ENCODE results near the gene SPRYD4. TPM values are rescaled to one million over a fixed set of nuclear protein-coding genes. Genes with fewer than 3 reads are reported as not detected.

The SPRYD4 gene
- total RNA-seq: 0.51 and 1.3 TPM in 2 replicates

GRCh38 chr12:56468216-56469006, at the start of gene SPRYD4:
SPRYD4 (plus strand) TSS chr12:56468578; CDS start chr12:56468592, 14 bp downstream.

GRCh38 chr12:56448860-56449621, 19.3 kb upstream of the SPRYD4 start, which contains the start of gene TIMELESS:
TIMELESS (minus strand) TSS chr12:56449426; CDS start chr12:56434170, 15,256 bp downstream.

GRCh38 chr12:56454557-56454956, 13.8 kb upstream of the SPRYD4 start, which contains the start of gene MIP:
MIP (minus strand) TSS chr12:56454657; CDS start chr12:56454613, 44 bp downstream.

GRCh38 chr12:56488041-56488955, 19.9 kb downstream of the SPRYD4 start, which contains the start of gene GLS2:
GLS2 (minus strand) TSS chr12:56488161; CDS start chr12:56488118, 43 bp downstream.

GRCh38 chr12:56521590-56522371, 53.4 kb downstream of the SPRYD4 start, which contains the start of gene RBMS2:
RBMS2 (plus strand) TSS chr12:56521820; CDS start chr12:56522024, 204 bp downstream.

Other genes starting within 250 kb of the SPRYD4 start
- 69.4 and 113 TPM in 2 replicates for gene RNF41, start 246.7 kb upstream of the SPRYD4 start, total RNA-seq
- 29.3 and 31.5 TPM in 2 replicates for gene NABP2, start 244.2 kb upstream of the SPRYD4 start, total RNA-seq
- not detected in 2 replicates for gene SLC39A5, start 238.5 kb upstream of the SPRYD4 start, total RNA-seq
- gene ANKRD52, start 210.2 kb upstream of the SPRYD4 start, total RNA-seq: 15.3 and 23.5 TPM in 2 replicates
- gene COQ10A, start 201.6 kb upstream of the SPRYD4 start, total RNA-seq: 12.5 and 13.9 TPM in 2 replicates
- 75.0 and 76.6 TPM in 2 replicates for gene CS, start 168.2 kb upstream of the SPRYD4 start, total RNA-seq
- gene CNPY2, start 152.6 kb upstream of the SPRYD4 start, total RNA-seq: 77.7 and 92.1 TPM in 2 replicates
- gene PAN2, start 134.6 kb upstream of the SPRYD4 start, total RNA-seq: 14.1 and 19.2 TPM in 2 replicates
- gene IL23A, start 129.7 kb upstream of the SPRYD4 start, total RNA-seq: not detected in 2 replicates
- 128 and 161 TPM in 2 replicates for gene STAT2, start 108.5 kb upstream of the SPRYD4 start, total RNA-seq
- not detected in 2 replicates for gene APOF, start 105.7 kb upstream of the SPRYD4 start, total RNA-seq
- gene TIMELESS, start 19.2 kb upstream of the SPRYD4 start, total RNA-seq: 2.5 and 6.8 TPM in 2 replicates
- not detected in 2 replicates for gene MIP, start 13.9 kb upstream of the SPRYD4 start, total RNA-seq
- gene GLS2, start 19.6 kb downstream of the SPRYD4 start, total RNA-seq: not detected in 2 replicates
- gene RBMS2, start 53.2 kb downstream of the SPRYD4 start, total RNA-seq: 12.6 and 15.2 TPM in 2 replicates
- gene BAZ2A, start 161.7 kb downstream of the SPRYD4 start, total RNA-seq: 25.2 and 25.7 TPM in 2 replicates
- 334 and 373 TPM in 2 replicates for gene ATP5F1B, start 177.4 kb downstream of the SPRYD4 start, total RNA-seq
- gene PTGES3, start 219.7 kb downstream of the SPRYD4 start, total RNA-seq: 43.8 and 52.3 TPM in 2 replicates

Data from pericardium fibroblast (primary cell).